HG03108 (cell line): ENCODE results near the gene IGSF21.

Source experiments
- ATAC-seq: cut with Tn5 transposase; IDR thresholded peaks from one replicate; pipeline ENCODE4 v1.9.1; 2021; ENCODE audit warnings: moderate library complexity; ENCODE audit not compliant: unreplicated experiment

The IGSF21 gene

DNA sequence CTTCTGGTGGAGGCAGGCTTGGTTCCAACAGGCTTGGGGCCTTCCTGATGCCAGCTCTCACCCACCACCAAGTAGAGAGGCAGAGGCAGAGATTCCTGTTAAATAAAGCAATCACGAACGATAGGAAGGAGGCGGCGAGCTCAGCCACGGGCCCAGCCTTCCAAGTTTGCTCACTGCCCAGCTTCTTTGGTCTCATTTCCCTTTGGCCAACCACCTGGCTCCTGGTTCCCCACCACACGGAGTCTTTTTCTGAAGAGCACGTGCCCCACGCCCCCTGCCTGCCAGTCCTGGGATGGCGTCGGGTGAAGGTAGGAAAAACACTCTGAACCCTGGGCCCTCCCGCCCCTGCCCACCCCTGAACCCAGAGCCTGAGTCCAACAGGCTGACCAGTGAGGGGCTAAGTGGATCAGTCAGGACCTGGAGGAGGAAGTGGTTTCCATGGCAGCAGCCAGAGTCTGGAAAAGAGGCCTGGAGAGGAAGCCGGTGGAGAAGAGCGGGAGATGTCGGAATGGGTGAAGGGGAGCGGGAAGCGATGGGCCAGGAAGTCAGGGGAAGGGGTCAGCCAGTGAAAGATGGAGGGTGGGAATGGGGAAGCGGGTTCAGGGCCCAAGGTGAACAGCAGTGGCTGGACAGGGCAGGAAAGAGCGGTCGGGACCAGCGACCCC, 214.9 kb downstream of the IGSF21 start:
- no peak for ATAC-seq

DNA sequence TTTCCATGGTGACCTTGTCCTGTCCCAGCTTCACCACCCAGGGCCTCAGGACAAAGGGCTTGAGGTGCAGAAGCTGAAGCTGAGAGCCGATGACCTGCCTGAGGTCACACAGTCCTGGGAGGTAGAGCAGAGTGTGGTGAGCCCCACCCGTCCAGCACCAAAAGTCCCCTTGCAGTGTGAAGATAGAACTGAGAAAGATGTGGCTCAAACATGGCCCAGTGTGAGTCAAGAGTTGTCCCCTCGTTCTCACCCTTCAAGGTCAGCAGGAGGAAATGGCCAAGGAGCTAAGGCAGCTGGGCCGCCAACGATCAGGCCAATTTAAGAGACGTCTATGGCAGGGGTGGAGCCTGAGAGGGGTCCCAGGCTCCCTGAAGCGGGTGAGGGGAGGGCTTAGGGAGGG, 215.7 kb downstream of the IGSF21 start:
- no peak for ATAC-seq

DNA sequence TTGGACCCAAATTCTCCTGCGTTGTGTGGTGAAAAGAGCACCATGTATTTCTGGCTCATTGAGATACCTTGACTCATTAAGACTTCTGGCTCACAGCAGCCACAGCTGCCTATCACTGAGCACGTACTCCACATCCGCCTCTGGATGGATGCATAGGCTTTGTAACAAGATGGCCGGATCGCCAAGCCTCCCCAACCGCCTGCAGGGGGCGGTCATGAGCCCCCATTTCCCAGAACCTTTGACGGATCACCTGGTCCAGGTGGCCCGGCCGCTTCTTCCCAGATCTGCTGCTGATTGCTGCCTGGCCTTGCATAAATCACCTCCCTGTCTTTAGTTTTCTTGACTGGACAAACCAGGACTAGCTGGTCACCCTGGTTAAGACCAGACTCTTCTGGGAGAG, 216.6 kb downstream of the IGSF21 start:
- ATAC-seq: no peak

DNA sequence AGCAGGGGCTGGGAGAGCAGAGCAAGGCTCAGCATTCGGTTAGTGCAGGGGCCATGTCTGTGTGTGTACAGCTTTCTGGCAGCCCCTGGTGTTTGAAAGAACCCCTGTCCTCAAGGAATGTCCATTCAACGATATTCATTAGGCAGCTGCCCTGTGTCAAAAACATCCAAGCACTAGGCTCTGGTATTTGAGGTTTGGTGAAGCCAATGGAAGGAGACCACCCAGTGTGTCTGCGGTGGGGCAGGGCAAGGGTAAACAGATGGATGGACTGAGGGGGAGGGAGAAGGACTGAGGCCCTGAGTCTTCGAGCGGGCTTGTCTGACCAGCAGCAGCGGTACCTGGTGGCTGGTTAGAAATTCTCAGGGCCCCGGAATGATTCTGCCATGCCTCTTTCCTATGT, 217.5 kb downstream of the IGSF21 start:
- ATAC-seq: no peak

DNA sequence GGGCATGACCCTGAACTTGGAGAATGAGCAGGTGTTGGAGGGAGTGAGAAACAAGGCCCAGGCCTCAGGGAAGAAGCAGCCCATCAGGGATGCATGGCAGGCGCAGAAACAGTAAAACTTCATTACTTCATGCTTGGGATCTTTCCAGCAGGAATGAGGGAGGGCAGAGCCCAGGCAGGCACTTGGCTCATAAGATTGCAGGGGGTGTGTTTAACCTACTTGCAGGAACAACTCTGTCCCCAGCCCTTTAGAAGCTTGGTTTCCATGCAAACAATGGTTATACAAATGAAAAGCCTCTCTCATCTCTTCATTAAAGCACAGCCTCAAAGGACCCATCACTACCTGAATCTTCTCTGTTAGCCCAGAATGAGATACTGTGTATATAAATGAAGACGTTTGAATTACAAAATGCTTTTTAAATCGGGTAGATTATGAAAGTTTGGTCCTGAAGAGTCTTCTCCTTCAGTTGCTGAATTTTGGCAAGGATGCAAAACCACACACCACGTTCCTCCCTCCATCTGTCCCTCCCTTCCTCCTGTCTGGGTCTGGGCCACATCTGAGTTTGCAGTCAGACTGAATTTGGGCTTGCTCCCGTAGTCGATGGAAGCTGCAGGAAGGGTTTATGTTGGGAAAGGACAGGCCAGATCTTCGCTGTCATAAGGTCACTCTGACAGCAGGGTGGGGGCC, 218.8 kb downstream of the IGSF21 start:
- ATAC-seq: no peak

DNA sequence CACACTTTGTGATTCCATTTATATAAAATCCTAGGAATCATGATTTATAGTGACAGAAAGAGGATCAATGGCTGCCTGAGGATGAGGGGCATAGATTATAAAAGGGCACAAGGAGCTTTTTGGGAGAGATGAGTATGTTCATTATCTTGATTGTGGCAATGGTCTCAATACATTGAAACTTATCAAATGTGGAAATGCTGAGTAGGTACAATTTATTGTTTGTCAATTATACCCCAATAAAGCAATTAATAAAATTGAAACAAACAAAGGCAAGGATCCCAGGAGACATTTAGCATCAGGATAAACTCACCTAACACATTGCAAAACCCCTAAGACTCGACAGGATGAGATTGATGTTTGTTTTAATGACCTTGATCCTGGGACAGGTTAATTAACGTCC, 220.1 kb downstream of the IGSF21 start:
- no peak for ATAC-seq

DNA sequence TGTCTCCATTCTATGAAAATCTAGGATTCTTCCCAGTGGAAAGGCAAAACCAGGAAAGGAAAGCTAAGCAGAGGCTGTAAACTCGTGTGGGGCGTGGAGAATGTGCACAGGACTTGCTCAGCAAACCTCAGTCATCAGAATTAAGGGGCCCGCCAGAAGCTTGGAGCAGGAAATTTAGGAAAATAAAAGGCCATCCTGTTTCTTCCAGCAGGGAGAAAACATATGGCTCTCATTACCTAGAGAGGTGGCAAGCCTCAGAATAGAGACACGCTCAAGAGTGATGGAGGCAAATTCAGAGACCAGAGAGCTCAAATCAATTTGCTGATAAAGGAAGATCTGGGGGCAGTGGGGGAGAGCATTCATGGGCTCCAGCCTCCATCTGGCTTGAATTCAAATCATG, 221.2 kb downstream of the IGSF21 start:
- ATAC-seq: no peak

DNA sequence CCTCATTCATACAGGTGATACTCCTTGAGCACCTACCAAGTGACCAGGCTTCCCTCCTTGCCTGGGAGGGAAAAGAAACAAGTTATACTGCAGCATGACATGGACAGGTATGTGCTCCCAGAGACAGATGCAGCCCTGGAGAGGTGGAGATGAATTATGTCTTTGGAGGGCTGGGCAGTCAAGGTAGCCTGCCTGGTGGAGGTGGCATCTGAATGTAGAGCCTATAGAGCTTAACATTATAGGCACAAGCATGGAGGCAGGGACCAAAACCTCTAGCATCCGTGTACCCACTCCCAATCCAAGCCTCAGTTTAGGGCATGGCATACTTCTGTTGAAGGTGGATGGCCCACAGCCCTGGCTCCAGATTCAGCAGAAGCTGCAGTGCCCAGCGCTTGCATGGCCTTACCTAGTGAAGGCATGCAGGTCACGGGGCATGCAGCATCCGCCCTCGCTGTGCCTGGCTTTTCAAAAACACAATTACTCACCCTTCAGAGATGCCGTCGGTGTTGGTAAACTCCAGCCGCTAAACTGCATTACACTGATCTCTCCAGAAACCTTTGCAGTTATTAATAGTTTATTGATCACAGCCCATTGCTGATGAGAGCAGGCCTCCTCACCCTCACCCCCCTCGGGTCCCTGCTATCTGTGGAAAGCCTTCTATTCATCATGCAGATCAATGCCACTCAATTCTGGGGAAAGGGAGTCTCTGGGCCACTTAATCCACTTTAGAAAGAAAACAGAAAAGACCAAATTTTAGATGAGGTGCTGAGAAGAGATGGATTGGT, 222.1 kb downstream of the IGSF21 start:
- no peak for ATAC-seq

DNA sequence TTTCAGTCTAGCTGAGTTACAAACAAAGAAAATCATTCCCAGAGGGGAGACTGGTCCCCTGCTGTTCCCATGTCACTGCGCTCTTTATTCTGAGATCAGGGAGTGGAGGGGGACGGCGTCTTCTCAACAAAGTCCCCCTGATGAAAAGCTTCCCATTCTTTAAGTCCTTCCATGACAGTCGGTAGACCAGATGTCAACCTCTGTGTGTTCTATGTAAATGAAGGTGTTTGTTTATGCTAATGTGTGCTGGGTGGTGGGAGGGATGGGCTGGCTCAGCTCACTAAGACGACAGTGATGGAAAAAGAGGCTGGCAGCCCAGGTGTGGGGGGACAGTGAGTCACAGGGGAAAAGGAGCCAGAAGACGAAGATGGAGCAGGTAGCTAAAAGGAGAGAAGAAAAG, 225.0 kb downstream of the IGSF21 start:
- no peak for ATAC-seq

DNA sequence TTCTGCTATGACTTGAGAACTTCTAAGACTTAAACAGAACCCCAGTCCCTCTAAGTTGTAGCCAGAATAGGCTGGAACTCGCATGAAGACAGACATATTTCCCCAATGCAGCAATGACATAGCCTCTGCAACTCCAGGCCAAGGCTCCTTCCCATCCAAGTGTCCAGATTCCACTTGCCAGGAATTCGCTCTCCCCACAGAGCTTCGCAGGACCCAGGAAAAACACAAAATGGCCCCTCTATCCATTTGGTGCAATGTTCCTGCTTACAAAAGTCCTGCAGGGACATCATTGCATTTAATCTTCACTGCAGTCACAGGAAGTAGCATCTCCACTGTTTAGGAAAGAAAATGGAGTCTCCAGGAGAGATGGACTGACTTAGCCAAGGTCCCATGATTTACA, 225.6 kb downstream of the IGSF21 start:
- ATAC-seq: no peak

DNA sequence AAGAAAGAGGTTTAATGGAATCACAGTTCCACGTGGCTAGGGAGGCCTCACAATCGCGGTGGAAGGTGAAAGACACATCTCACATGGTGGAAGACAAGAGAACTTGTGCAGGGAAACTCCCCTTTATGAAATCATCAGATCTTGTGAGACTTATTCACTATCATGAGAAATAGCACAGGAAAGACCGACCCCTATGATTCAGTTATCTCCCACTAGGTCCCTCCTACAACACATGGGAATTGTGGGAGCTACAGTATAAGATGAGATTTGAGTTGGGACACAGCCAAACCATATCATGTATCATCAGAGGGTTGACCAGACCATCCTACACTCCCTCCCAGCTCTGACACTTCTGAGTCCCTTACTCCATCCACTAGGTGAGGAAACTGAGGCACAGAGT, 229.2 kb downstream of the IGSF21 start:
- ATAC-seq: no peak

DNA sequence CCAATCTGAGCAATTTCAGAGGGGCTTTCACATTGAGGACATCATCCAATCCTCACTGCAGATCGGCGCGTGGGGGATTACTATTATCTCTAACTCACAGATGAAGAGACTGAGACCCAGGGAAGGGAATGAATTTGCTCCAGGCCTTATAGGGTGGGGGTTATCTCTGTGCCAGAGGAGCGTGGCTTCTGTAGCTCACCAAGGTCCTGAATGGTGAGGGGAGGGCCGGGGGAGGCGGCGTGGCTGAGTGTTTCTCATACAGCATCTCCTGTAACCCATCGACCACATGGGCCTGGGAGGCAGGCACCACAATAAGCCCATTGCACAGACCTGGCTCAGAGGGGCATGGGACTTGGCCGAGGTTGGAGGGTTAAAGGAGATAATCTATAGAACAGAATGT, 230.2 kb downstream of the IGSF21 start:
- no peak for ATAC-seq

DNA sequence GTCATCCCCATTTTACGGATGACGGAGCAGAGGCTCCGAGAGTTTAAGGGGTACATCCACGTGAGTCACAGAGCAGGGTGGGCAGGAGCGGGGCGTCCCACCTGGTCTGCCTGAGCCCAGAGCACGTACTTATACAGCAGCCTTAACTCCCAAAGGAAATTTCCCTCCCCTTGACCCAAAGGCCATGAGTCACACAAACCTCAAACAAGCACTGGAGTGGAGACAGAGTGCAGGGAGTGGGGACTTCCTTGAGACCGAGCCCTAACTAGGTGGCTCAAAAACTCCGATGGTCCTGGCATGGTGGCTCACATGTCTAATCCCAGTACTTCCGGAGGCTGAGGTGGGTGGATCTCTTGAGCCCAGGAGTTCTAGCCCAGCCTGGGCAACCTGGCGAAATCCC, 231.6 kb downstream of the IGSF21 start:
- no peak for ATAC-seq

DNA sequence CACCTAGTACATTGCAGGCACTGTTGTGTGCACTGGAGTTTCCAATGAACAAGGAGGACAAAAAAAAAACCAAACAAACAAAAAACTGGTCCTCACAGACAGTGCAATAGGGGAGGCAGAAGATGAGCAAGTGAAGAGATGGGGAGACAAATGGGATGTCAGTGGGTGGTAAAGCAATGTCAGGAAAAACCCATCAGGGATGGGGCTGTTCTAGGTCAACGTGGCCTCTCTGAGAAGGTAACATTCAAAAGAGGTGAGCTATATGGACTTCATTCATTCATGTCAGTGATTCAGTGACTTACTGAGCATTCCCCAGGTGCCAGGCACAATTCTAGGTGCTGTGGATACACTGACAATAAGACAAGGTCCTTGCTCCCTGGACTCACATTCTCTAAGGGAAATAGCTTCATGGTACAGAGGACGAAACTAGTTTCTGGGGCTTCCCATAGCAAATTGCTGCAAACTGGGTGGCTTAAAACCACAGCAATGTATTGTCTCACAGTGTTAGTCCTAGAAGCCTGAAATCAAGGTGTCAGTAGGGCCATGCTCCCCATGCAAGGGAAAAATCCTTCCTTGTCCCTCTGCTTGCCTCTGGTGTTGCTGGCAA, 232.7 kb downstream of the IGSF21 start:
- no peak for ATAC-seq

DNA sequence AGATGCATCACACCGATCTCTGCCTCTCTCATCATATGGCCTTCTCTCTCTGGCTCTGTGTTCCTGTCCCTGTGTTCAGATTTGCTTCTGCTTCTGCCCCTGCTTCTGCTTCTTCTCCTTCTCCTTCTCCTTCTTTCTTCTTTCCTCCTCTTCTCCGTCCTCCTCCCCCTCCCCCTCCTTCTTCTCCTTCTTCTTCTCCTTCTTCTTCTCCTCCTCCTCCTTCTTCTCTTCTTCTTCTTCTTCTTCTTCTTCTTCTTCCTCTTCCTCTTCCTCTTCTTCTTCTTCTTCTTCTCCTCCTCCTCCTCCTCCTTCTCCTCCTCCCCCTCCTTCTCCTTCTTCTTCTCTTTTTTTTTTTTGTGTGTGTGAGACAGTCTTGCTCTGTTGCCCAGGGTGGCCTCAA, 233.2 kb downstream of the IGSF21 start:
- no peak for ATAC-seq

DNA sequence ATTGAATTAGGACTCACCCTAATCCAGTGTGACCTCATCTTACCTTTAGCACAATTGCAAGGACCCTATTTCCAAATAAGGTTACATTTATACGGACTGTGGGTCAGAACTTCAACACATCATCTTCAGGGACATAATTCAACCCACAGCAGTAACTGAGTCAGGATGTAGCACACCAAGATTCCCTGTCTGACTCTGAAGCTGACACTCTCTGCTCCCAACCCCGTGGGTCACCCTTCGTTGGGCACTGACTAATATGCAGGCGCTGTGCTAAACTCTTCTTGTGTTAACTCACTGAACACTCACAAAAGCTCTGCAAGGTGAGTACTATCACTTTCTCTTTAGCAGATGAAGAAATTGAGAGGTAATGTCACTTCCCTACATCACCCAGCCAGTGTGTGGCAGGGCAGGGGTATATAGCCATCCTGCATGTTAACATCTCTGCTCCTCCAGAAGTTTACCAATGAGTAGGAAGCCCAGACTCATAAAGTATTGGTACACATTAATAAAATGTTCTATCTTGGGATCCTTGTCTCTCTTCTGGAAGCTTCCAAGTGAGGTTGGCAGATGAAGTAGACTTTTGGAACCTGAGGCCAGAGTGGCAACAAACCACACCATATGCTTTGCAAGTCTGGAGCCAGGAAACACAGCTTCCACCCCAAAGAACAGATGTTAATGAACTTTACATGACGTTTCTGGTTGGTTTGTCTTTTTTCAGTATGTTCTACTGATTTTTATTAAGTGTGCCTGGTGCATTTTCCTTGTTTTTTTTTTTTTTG, 233.9 kb downstream of the IGSF21 start:
- ATAC-seq: no peak

DNA sequence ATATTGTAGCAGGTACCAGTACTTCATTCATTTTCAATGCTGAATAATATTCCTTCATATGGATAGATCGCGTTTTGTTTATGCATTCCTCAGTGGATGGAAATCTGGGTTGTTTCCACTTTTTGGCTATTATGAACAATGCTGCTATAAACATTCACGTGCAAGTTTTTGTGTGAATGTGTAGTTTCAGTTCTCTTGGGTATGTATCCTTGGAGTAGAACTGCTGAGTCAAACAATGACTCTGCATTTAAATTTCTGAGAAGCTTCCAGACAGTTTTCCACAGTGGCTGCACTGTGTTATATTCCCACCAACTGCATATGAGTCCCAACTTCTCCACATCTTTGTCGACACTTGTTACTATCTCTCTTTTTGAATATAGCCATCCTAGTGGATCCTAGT, 235.1 kb downstream of the IGSF21 start:
- ATAC-seq: no peak

DNA sequence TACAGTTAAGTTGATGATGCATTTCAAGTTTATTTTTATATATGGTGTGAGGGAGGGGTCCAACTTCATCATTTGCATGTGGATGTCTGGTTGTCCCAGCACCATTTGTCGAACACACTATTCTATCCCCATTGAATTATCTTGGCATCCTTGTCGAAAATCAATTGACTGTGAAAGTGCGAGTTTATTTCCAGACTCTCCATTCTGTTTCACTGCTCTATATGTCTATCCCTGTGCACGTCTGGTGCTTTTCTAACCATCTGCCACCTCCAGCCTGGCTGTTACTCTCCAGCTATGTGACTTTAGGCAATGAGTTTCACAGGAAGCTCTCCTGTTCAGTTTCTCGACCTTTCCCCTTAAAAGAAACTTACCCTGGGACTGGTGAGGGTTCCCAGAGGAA, 236.0 kb downstream of the IGSF21 start:
- ATAC-seq: no peak

DNA sequence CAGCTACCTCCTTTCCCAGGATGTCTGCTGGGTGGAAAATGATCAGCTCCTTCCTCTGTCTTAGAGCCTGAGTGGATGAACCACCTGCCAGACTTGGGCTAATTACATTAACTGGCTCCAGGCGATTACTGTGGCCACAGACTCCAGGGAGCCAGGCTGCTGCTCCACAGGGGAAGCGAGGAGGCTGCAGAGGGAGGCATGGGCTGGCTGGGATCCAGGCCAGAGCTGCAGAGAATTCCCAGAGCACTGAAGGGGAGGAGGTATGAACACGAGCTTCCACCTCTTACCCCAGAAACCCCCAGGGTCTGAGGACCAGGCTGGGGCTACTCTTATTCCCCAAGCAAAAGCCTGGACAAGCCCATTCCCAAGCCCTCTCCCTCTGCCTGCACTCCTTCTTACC, 237.2 kb downstream of the IGSF21 start:
- no peak for ATAC-seq

DNA sequence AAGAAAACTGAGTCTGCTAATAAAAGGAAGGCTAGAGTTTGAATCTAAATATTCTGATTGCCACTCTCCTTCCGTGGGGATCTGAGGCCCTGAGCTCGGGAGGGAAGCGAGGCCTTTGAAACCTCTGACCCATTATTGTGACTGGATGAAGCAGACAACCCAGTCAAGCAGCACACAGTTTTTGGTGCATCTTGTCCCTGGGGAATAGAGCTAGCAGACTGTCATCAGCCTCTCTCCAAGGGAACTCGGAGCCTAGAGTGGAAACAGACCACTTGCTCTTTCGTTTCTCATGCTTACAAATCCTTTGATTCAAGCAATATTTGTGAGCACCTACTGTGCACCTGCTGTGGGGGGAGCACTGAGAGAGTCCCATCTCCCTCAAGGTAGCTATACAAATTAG, 240.0 kb downstream of the IGSF21 start:
- no peak for ATAC-seq

DNA sequence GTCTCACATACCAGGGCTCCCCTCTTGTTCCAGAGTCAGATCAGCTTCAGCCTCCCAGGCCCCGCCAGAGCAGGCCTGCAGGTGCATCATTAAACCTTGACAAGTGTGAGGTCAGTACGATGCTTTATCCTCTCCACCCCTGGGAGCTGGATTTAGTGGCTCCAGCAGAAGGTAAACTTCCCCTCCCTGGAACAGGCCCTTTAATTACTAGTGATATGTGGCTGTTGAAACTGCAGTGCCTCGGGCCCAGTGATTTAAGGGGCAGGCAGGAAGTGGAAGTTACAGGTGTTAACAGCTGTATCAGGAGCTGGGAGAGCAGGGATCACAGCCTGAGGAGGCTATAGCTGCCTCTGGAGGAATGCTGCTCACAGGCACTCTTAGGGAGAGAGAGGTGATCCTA, 240.8 kb downstream of the IGSF21 start:
- no peak for ATAC-seq
